Retinal pigment epithelial cell (primary cell): ENCODE data around the gene CSMD2.

Experiments used
- DNase-seq: peaks from one replicate; pipeline ENCODE4 v3.0.0-alpha.2; 2010; ENCODE audit warnings: low read depth
- H3K4me3 ChIP-seq: 2 replicates; pipeline ENCODE4 v1.5.1; 2011; ENCODE audit warnings: mild to moderate bottlenecking, low read length, control low read depth, moderate library complexity
- CTCF ChIP-seq: conservative IDR thresholded peaks from 2 replicates; pipeline ENCODE4 v1.5.1; 2011; ENCODE audit warnings: low read depth, low read length, control low read depth, inconsistent platforms

The CSMD2 gene

GRCh38 chr1:34155860-34156259 lies 9.2 kb downstream of the CSMD2 start:
- H3K4me3 ChIP-seq, result no peak overlapping the region
- no peak for TF ChIP-seq CTCF
- DNase-seq, result no peak

- DNase-seq, result no peak
These were observed 11.8 kb downstream of the CSMD2 start for GRCh38 chr1:34153246-34153645.

GRCh38 chr1:34149501-34149900 lies 15.5 kb downstream of the CSMD2 start:
- no peak for TF ChIP-seq CTCF
- H3K4me3 ChIP-seq, result no peak overlapping the region
- DNase-seq, result no peak

More at GRCh38 chr1:34153246-34153645, 11.8 kb downstream of the CSMD2 start:
- TF ChIP-seq CTCF, result no peak
- H3K4me3 ChIP-seq, result no peak overlapping the region

GRCh38 chr1:34147301-34147700 lies 17.7 kb downstream of the CSMD2 start:
- H3K4me3 ChIP-seq, result no peak overlapping the region
- DNase-seq, result no peak
- no peak for TF ChIP-seq CTCF

- DNase-seq, result no peak
- TF ChIP-seq CTCF, result no peak
- no peak overlapping the region for H3K4me3 ChIP-seq
These were observed 20.3 kb downstream of the CSMD2 start for GRCh38 chr1:34144766-34145165.

- TF ChIP-seq CTCF, result no peak
- DNase-seq, result no peak
- H3K4me3 ChIP-seq, result no peak overlapping the region
These were observed 21.1 kb downstream of the CSMD2 start for GRCh38 chr1:34143975-34144374.

GRCh38 chr1:34140011-34140676 lies 24.9 kb downstream of the CSMD2 start:
- H3K4me3 ChIP-seq, result no peak overlapping the region
- no peak for DNase-seq
- no peak for TF ChIP-seq CTCF
